ENCODE results near the gene REXO1. TPM values are rescaled to one million over a fixed set of nuclear protein-coding genes. Genes with fewer than 3 reads are reported as not detected.

REXO1 gene
- total and polyA plus RNA-seq, 2 of the 8 experiments (the other 6 are each of a cell fraction or from before 2014, with no cell fraction given), result 42.4 to 44.3 TPM

- no peak for TF ChIP-seq RAD21 (IDR thresholded peaks at IDR 0.05 in 1 of 2, conservative IDR thresholded peaks at IDR 0.05 in 1 of 2; ENCODE audit: low read depth in 2 of 2, low read length in 2 of 2)
- TF ChIP-seq, protein P1, sequence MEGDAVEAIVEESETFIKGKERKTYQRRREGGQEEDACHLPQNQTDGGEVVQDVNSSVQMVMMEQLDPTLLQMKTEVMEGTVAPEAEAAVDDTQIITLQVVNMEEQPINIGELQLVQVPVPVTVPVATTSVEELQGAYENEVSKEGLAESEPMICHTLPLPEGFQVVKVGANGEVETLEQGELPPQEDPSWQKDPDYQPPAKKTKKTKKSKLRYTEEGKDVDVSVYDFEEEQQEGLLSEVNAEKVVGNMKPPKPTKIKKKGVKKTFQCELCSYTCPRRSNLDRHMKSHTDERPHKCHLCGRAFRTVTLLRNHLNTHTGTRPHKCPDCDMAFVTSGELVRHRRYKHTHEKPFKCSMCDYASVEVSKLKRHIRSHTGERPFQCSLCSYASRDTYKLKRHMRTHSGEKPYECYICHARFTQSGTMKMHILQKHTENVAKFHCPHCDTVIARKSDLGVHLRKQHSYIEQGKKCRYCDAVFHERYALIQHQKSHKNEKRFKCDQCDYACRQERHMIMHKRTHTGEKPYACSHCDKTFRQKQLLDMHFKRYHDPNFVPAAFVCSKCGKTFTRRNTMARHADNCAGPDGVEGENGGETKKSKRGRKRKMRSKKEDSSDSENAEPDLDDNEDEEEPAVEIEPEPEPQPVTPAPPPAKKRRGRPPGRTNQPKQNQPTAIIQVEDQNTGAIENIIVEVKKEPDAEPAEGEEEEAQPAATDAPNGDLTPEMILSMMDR (IDR thresholded peaks at IDR 0.05; ENCODE audit: control extremely low read depth in 1 of 3, insufficient read depth in 1 of 3, low read depth in 1 of 3, low read length in 3 of 3), result no peak
- TF ChIP-seq TEAD4 (IDR thresholded peaks at IDR 0.05; ENCODE audit: low read depth, low read length), result no peak
- TF ChIP-seq NRF1 (IDR thresholded peaks at IDR 0.05; ENCODE audit: low read depth, low read length), result no peak
- TF ChIP-seq HDAC6 (IDR thresholded peaks at IDR 0.05; ENCODE audit: low read depth, low read length), result no peak
- TF ChIP-seq SUZ12 (IDR thresholded peaks at IDR 0.05; ENCODE audit: low read length), result no peak
- no peak for TF ChIP-seq BRCA1 (IDR thresholded peaks at IDR 0.05; ENCODE audit: low read depth, low read length)
Observed at GRCh38 chr19:1847348-1847683, 967 bp downstream of the REXO1 start (continued).

Data from H1 (cell line).